Measurements from ENCODE around the gene DLGAP4. TPM values are rescaled to one million over a fixed set of nuclear protein-coding genes. Genes with fewer than 3 reads are reported as not detected.
A peak's percentile ranks its signal among the peaks of the same experiment; 100 is the strongest.

DLGAP4 gene
- total and polyA plus RNA-seq, 9 of the 15 experiments (the other 6 are each of a cell fraction or from before 2014, with no cell fraction given), result 0.31 to 34.1 (median 4.5) TPM

- TF ChIP-seq ZNF165 (CRISPR knock-in tag; IDR thresholded peaks at IDR 0.05; ENCODE audit: borderline replicate concordance) (no peak), CHD1 (IDR thresholded peaks at IDR 0.05; ENCODE audit: low read length) (no peak), PRPF4 (IDR thresholded peaks at IDR 0.05; ENCODE audit: insufficient read depth, low read depth, low read length, poor library complexity, severe bottlenecking) (no peak), ATF7 (IDR thresholded peaks at IDR 0.05) (peak; percentile 76), BRF1 (IDR thresholded peaks at IDR 0.05; ENCODE audit: borderline replicate concordance, extremely low read depth, insufficient read length) (no peak), ZFPM2 (CRISPR knock-in tag; IDR thresholded peaks at IDR 0.05) (no peak), SREBF1 (IDR thresholded peaks at IDR 0.05; ENCODE audit: borderline replicate concordance, low read depth, low read length) (no peak), GABPA (tag; conservative IDR thresholded peaks at IDR 0.05; ENCODE audit: low read depth) (no peak), FOXJ3 (CRISPR knock-in tag; IDR thresholded peaks at IDR 0.05) (no peak), U2AF2 (optimal IDR thresholded peaks at IDR 0.05; ENCODE audit: low read depth, low read length) (no peak), ZBED1 (IDR thresholded peaks at IDR 0.05) (no peak), RBBP5 (IDR thresholded peaks at IDR 0.05; ENCODE audit: borderline replicate concordance, insufficient read depth, low read length, poor library complexity, severe bottlenecking) (no peak), RCOR1 (IDR thresholded peaks at IDR 0.05; ENCODE audit: borderline replicate concordance in 1 of 2, low read depth in 2 of 2, low read length in 2 of 2) (0 out of 4 replicates have a peak, but pooled peaks of 1 of the 2 experiments have one; percentile 30), FOS (IDR thresholded peaks at IDR 0.05; ENCODE audit: extremely low read depth, insufficient read length) (no peak), CXXC5 (CRISPR knock-in tag; IDR thresholded peaks at IDR 0.05) (peak; percentile 92), MYNN (IDR thresholded peaks at IDR 0.05) (no peak), MYNN (CRISPR knock-in tag; IDR thresholded peaks at IDR 0.05) (no peak), ZNF407 (IDR thresholded peaks at IDR 0.05; ENCODE audit: low read depth) (no peak), RBFOX2 (IDR thresholded peaks at IDR 0.05; ENCODE audit: low read depth, low read length) (peak; percentile 45), SAFB (IDR thresholded peaks at IDR 0.05; ENCODE audit: borderline replicate concordance, low read depth, low read length) (peak; percentile 90), ZNF24 (IDR thresholded peaks at IDR 0.05) (no peak)
Observed at GRCh38 chr20:36435592-36436541, 129.7 kb downstream of the DLGAP4 start (continued).

All from K562 (cell line).